DND-41 (cell line): ENCODE measurements around the gene DPEP1.
A peak's percentile ranks its signal among the peaks of the same experiment; 100 is the strongest.

Source experiments
- ATAC-seq: fragments of 200-7000 bp; cut with Tn5 transposase; 3 replicates; pipeline ENCODE4 v1.9.1; 2021; ENCODE audit warnings: low read depth; ENCODE audit not compliant: insufficient read depth
- DNase-seq: peaks from one replicate; pipeline ENCODE4 v3.0.0-alpha.2; 2020
- H2AFZ ChIP-seq: 2 replicates; pipeline ENCODE4 v1.6.0; 2012; ENCODE audit warnings: low read depth, low read length
- H3K27ac ChIP-seq: 2 replicates; pipeline ENCODE4 v1.5.1; 2012; ENCODE audit warnings: low read length, inconsistent platforms
- H3K27me3 ChIP-seq: fragments of 200-600 bp; sonication (generic); 2 replicates; pipeline ENCODE4 v1.6.0; 2012; ENCODE audit warnings: low read length, mild to moderate bottlenecking, inconsistent platforms; ENCODE audit not compliant: insufficient read depth, poor library complexity
- H3K36me3 ChIP-seq: 2 replicates; pipeline ENCODE4 v1.5.1; 2012; ENCODE audit warnings: low read length, inconsistent platforms; ENCODE audit not compliant: insufficient read depth
- H3K4me1 ChIP-seq: 2 replicates; pipeline ENCODE4 v1.5.1; 2012; ENCODE audit warnings: mild to moderate bottlenecking, low read length; ENCODE audit not compliant: insufficient read depth
- H3K4me2 ChIP-seq: 2 replicates; pipeline ENCODE4 v1.6.0; 2012; ENCODE audit warnings: mild to moderate bottlenecking, moderate library complexity, low read length, inconsistent platforms; ENCODE audit not compliant: insufficient read depth
- H3K4me3 ChIP-seq, 2 experiments: fragments of 200-600 bp in 1 of 2; shearing (Covaris generic) in 1 of 2; 2 replicates each; pipeline ENCODE4 v1.5.1; 2012 to 2016; ENCODE audit warnings: inconsistent platforms in 2 of 2, low read length in 2 of 2, mild to moderate bottlenecking in 2 of 2, low read depth in 1 of 2, moderate library complexity in 1 of 2
- H3K79me2 ChIP-seq: 2 replicates; pipeline ENCODE4 v1.6.0; 2012; ENCODE audit warnings: low read length, inconsistent platforms; ENCODE audit not compliant: insufficient read depth
- H3K9ac ChIP-seq: 2 replicates; pipeline ENCODE4 v1.6.0; 2012; ENCODE audit warnings: low read depth, mild to moderate bottlenecking, inconsistent platforms, low read length, moderate library complexity
- H3K9me3 ChIP-seq: 2 replicates; pipeline ENCODE4 v1.5.1; 2012; ENCODE audit warnings: low read length, moderate library complexity, mild to moderate bottlenecking, inconsistent platforms; ENCODE audit not compliant: insufficient read depth, severe bottlenecking
- H4K20me1 ChIP-seq: 2 replicates; pipeline ENCODE4 v1.6.0; 2012; ENCODE audit warnings: low read length; ENCODE audit not compliant: insufficient read depth
- EZH2 ChIP-seq: IDR thresholded peaks from 3 replicates; pipeline ENCODE4 v1.6.1; 2012; ENCODE audit warnings: borderline replicate concordance, low read depth, mild to moderate bottlenecking, moderate library complexity, low read length, inconsistent platforms; ENCODE audit not compliant: severe bottlenecking
- TF ChIP-seq, protein P1 (sequence below): IDR thresholded peaks from 2 replicates; pipeline ENCODE4 v1.5.1; 2012; ENCODE audit warnings: borderline replicate concordance, low read length, moderate library complexity, mild to moderate bottlenecking; ENCODE audit not compliant: poor library complexity, severe bottlenecking; ENCODE audit errors: extremely low read depth

The DPEP1 gene

GRCh38 chr16:89656435-89657121 is 43.1 kb downstream of the DPEP1 start:
- H3K4me1 ChIP-seq = peaks cover 42% of the 10 kb centered on the region
- TF ChIP-seq, protein P1, sequence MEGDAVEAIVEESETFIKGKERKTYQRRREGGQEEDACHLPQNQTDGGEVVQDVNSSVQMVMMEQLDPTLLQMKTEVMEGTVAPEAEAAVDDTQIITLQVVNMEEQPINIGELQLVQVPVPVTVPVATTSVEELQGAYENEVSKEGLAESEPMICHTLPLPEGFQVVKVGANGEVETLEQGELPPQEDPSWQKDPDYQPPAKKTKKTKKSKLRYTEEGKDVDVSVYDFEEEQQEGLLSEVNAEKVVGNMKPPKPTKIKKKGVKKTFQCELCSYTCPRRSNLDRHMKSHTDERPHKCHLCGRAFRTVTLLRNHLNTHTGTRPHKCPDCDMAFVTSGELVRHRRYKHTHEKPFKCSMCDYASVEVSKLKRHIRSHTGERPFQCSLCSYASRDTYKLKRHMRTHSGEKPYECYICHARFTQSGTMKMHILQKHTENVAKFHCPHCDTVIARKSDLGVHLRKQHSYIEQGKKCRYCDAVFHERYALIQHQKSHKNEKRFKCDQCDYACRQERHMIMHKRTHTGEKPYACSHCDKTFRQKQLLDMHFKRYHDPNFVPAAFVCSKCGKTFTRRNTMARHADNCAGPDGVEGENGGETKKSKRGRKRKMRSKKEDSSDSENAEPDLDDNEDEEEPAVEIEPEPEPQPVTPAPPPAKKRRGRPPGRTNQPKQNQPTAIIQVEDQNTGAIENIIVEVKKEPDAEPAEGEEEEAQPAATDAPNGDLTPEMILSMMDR = no peak
- no peak for TF ChIP-seq EZH2
- H3K36me3 ChIP-seq = peaks cover 43% of the 10 kb centered on the region
- no peaks in the 10 kb centered on the region for H3K9me3 ChIP-seq
- H2AFZ ChIP-seq = no peak overlapping the region; the same call in 1 of the 2 replicates
- no peaks in the 10 kb centered on the region for H3K27me3 ChIP-seq
- no peak for DNase-seq
- peaks cover 80% of the 10 kb centered on the region for H3K79me2 ChIP-seq
- peaks cover 36% of the 10 kb centered on the region for H4K20me1 ChIP-seq
- ATAC-seq = no peak
- peak overlapping the region; percentile 92 for H3K27ac ChIP-seq
- peak overlapping the region; percentile 63 to 71 for H3K4me3 ChIP-seq
- peak overlapping the region; percentile 94 for H3K4me2 ChIP-seq
- H3K9ac ChIP-seq = peak overlapping the region; percentile 65

GRCh38 chr16:89657442-89658220 is 44.2 kb downstream of the DPEP1 start, which contains the start of the genes CHMP1A and SPATA33:
Gene CHMP1A (minus strand): TSS chr16:89657708. CDS start chr16:89657588, 120 bp downstream.
Gene SPATA33 (plus strand): TSS chr16:89657836. CDS start chr16:89657912, 76 bp downstream.
- Histone ChIP-seq H3K27ac (peak within 1 kb of the TSS; percentile 92), H3K4me2 (peak within 1 kb of the TSS; percentile 94), H3K9me3 (no peaks in the 10 kb centered on the region), H4K20me1 (peaks cover 28% of the 10 kb centered on the region), H3K27me3 (no peaks in the 10 kb centered on the region), H3K4me3 (peak within 1 kb of the TSS; percentile 63 to 71), H3K9ac (peak within 1 kb of the TSS; percentile 65), H3K79me2 (peaks cover 71% of the 10 kb centered on the region), H3K36me3 (peaks cover 44% of the 10 kb centered on the region), H3K4me1 (peaks cover 42% of the 10 kb centered on the region), H2AFZ (peak within 1 kb of the TSS; percentile 69)
- DNase-seq = peak; percentile 92
- ATAC-seq = peak; percentile 88
- TF ChIP-seq EZH2 = no peak
- TF ChIP-seq, protein P1 = no peak

DNA sequence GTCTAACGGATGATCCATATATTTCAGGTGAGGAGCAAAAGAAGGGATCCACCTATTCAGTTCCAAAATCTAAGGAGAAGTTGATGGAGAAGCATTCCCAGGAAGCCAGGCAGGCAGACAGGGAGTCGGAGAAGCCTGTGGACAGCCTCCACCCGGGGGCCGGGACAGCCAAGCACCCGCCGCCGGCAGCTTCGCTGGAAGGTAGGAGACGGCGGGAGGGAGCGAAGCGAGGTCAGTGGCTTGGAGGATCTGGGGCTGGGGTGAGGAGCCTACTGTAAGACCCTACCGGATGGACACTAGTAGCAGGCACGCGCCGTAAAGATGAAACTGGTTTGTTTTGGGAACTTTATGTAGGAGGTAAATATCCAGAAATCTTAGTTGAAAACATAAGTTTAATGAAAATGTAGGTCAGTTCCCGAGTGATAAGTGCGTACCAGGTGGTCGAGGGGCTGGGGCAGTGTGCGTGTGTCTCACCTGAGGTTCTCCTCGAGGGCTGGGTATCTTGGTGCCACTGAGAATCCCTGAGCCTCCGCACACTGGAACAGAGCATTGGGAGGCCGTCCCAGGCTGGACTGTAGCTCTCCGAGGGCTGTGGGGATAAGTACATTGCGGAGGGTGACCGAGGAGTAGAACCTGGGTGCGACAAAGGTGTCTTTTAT is 44.9 kb downstream of the DPEP1 start:
- peak overlapping the region; percentile 69 for H2AFZ ChIP-seq
- ATAC-seq = peak; percentile 29; the same call in 2 of the 3 replicates
- peaks cover 69% of the 10 kb centered on the region for H3K79me2 ChIP-seq
- peaks cover 50% of the 10 kb centered on the region for H3K36me3 ChIP-seq
- peaks cover 27% of the 10 kb centered on the region for H4K20me1 ChIP-seq
- no peaks in the 10 kb centered on the region for H3K9me3 ChIP-seq
- H3K4me3 ChIP-seq = peak overlapping the region; percentile 63 to 71
- no peak for DNase-seq
- H3K4me1 ChIP-seq = peaks cover 42% of the 10 kb centered on the region
- TF ChIP-seq, protein P1 = no peak
- no peak for TF ChIP-seq EZH2
- H3K27ac ChIP-seq = peak overlapping the region; percentile 68
- peak overlapping the region; percentile 65 for H3K9ac ChIP-seq
- H3K27me3 ChIP-seq = no peaks in the 10 kb centered on the region
- H3K4me2 ChIP-seq = peak overlapping the region; percentile 94
